GM12878 (cell line): ENCODE data around the gene DIPK1A. TPM values are rescaled to one million over a fixed set of nuclear protein-coding genes. Genes with fewer than 3 reads are reported as not detected.

Source experiments
- ATAC-seq: fragments of 200-7000 bp; cut with Tn5 transposase; 3 replicates; pipeline ENCODE4 v1.9.1; 2020; ENCODE audit warnings: mild to moderate bottlenecking, moderate library complexity
- BruUV-seq: library from RNA; stranded (reverse); fragments of 400-500 nt; replicated peaks from 2 replicates; lab custom pipeline; 2021; lab: Mats Ljungman, UMichigan
- CTCF ChIA-PET: fragments of 300-600 bp; sonication (Branson Sonifier 250); formaldehyde crosslinking; extraction: SDS; loops from one replicate; lab custom pipeline; 2021; ENCODE audit warnings: inconsistent platforms; lab: Yijun Ruan, JAX
- POLR2A ChIA-PET: fragments of 350-600 bp; formaldehyde crosslinking; extraction: SDS; loops from one replicate; lab custom pipeline; 2021; ENCODE audit warnings: inconsistent platforms; lab: Charles Lee
- RAD21 ChIA-PET: fragments of 300-600 bp; sonication (Branson Sonifier 250); formaldehyde crosslinking; loops from one replicate; lab custom pipeline; 2023; ENCODE audit warnings: antibody characterized with exemption; ENCODE audit not compliant: unreplicated experiment; lab: Charles Lee
- SMC1A ChIA-PET: fragments of 300-600 bp; sonication (Branson Sonifier 250); formaldehyde crosslinking; loops from one replicate; lab custom pipeline; 2023; ENCODE audit not compliant: unreplicated experiment, uncharacterized antibody; lab: Charles Lee
- DNase-seq: peaks from one replicate; pipeline ENCODE4 v3.0.0-alpha.2; 2011; ENCODE audit warnings: low read depth, low spot score
- FAIRE-seq: peaks from 3 replicates; lab custom pipeline; 2011; peaks lifted over from hg19 to GRCh38; lab: Jason Lieb, UNC
- H2AFZ ChIP-seq: 2 replicates; pipeline ENCODE4 v1.6.0; 2011; ENCODE audit warnings: low read depth, low read length, control low read depth; ENCODE audit not compliant: control insufficient read depth
- H3K27ac ChIP-seq: 2 replicates; pipeline ENCODE4 v1.5.1; 2011; ENCODE audit warnings: control low read depth; ENCODE audit not compliant: control insufficient read depth, insufficient read depth
- H3K27me3 ChIP-seq, 2 experiments: replicated peaks in 1 of 2; 2 replicates each; pipeline versions ENCODE4 v1.6.0 to v1.6.1; 2011; ENCODE audit warnings: low read length in 1 of 2; ENCODE audit not compliant: control insufficient read depth in 2 of 2, insufficient read depth in 2 of 2
- H3K36me3 ChIP-seq, 2 experiments: 2 replicates each; pipeline ENCODE4 v1.5.1; 2011; ENCODE audit warnings: low read length in 1 of 2; ENCODE audit not compliant: control insufficient read depth in 2 of 2, insufficient read depth in 2 of 2
- H3K4me1 ChIP-seq: 2 replicates; pipeline ENCODE4 v1.6.1; 2011; ENCODE audit warnings: mild to moderate bottlenecking, low read length, moderate library complexity, mixed read lengths; ENCODE audit not compliant: control insufficient read depth, insufficient read depth
- H3K4me2 ChIP-seq: 2 replicates; pipeline ENCODE4 v1.6.0; 2011; ENCODE audit warnings: control low read depth; ENCODE audit not compliant: control insufficient read depth, insufficient read depth
- H3K4me3 ChIP-seq: fragments of 200-600 bp; sonication (generic); 2 replicates; pipeline ENCODE4 v1.5.1; 2016
- H3K79me2 ChIP-seq: 2 replicates; pipeline ENCODE4 v1.6.0; 2011; ENCODE audit warnings: low read length; ENCODE audit not compliant: control insufficient read depth, insufficient read depth
- H3K9ac ChIP-seq: 2 replicates; pipeline ENCODE4 v1.8.0; 2011; ENCODE audit warnings: low read length, control low read depth, mixed read lengths; ENCODE audit not compliant: control insufficient read depth, insufficient read depth
- H3K9me3 ChIP-seq: replicated peaks from 3 replicates; pipeline ENCODE4 v1.5.1; 2011; ENCODE audit warnings: mild to moderate bottlenecking, low read length; ENCODE audit not compliant: control insufficient read depth, insufficient read depth
- H4K20me1 ChIP-seq: 2 replicates; pipeline ENCODE4 v1.6.0; 2011; ENCODE audit not compliant: control insufficient read depth, insufficient read depth
- CBFB ChIP-seq: IDR thresholded peaks from 2 replicates; pipeline ENCODE4 v1.6.1; 2016; ENCODE audit warnings: antibody characterized with exemption, low read depth
- CEBPB ChIP-seq, 2 experiments: fragments of 150-350 bp in 1 of 2; IDR thresholded peaks; 2 replicates each; pipeline ENCODE4 v1.6.1; 2012 to 2014; ENCODE audit warnings: low read depth in 2 of 2, low read length in 2 of 2, borderline replicate concordance in 1 of 2, inconsistent platforms in 1 of 2
- DPF2 ChIP-seq: fragments of 450-650 bp; IDR thresholded peaks from 2 replicates; pipeline ENCODE4 v1.6.1; 2017; ENCODE audit warnings: mild to moderate bottlenecking
- KAT2A ChIP-seq: conservative IDR thresholded peaks from 2 replicates; pipeline ENCODE4 v1.6.1; 2011; ENCODE audit warnings: low read depth, low read length; ENCODE audit not compliant: control insufficient read depth
- NFYB ChIP-seq: IDR thresholded peaks from 2 replicates; pipeline ENCODE4 v1.6.1; 2011; ENCODE audit warnings: low read depth, mild to moderate bottlenecking, low read length, improper control_type of control experiment, moderate library complexity; ENCODE audit not compliant: insufficient read depth
- PAX5 ChIP-seq: IDR thresholded peaks from 2 replicates; pipeline ENCODE4 v1.6.1; 2011; ENCODE audit warnings: low read depth, low read length, borderline replicate concordance
- RB1 ChIP-seq: fragments of 450-650 bp; formaldehyde crosslinking; IDR thresholded peaks from 2 replicates; pipeline ENCODE4 v1.6.1; 2017; ENCODE audit warnings: mild to moderate bottlenecking, borderline replicate concordance
- RCOR1 ChIP-seq: conservative IDR thresholded peaks from 2 replicates; pipeline ENCODE4 v1.6.1; 2012; ENCODE audit warnings: low read depth, low read length, improper control_type of control experiment
- RELA ChIP-seq: fragments of 450-650 bp; IDR thresholded peaks from 2 replicates; pipeline ENCODE4 v1.8.0; 2014; ENCODE audit warnings: borderline replicate concordance; ENCODE audit not compliant: partially characterized antibody
- SP1 ChIP-seq: IDR thresholded peaks from one replicate; pipeline ENCODE4 v1.6.1; 2011; ENCODE audit warnings: low read depth, low read length
- SPI1 ChIP-seq: IDR thresholded peaks from 2 replicates; pipeline ENCODE4 v1.6.1; 2011; ENCODE audit warnings: low read depth, mild to moderate bottlenecking, low read length, moderate library complexity, borderline replicate concordance; ENCODE audit not compliant: insufficient read depth
- TCF7 ChIP-seq: IDR thresholded peaks from 2 replicates; pipeline ENCODE4 v1.6.1; 2014; ENCODE audit warnings: antibody characterized with exemption, borderline replicate concordance
- YBX1 ChIP-seq: fragments of 450-650 bp; IDR thresholded peaks from 2 replicates; pipeline ENCODE4 v1.6.1; 2016; ENCODE audit warnings: antibody characterized with exemption
- WGBS: methylation state at CpG from one replicate; pipeline ENCODE4 v1.1.6; 2016; ENCODE audit warnings: low lambda C conversion rate; ENCODE audit not compliant: insufficient replicate concordance, insufficient coverage; ENCODE audit errors: missing lambda C conversion rate; 5-methylcytosine and 5-hydroxymethylcytosine counted together
- in situ Hi-C: fragments of 300-500 bp; cut with MboI; formaldehyde crosslinking; loops from 9 replicates; pipeline ENCODE4 v1.14.3; 2018; ENCODE audit warnings: mixed read lengths
- intact Hi-C: fragments of 100-400 bp; cut with micrococcal nuclease; formaldehyde crosslinking; loops from one replicate; pipeline ENCODE4 v1.14.2; 2022; ENCODE audit not compliant: unreplicated experiment
- polyA plus RNA-seq, 11 experiments: library from polyadenylated mRNA; depleted of rRNA in 4 of 11; unstranded in 6 of 11; stranded (reverse) in 5 of 11; fragments of >200 nt; fragmentation: Nextera tagmentation in 4 of 11; fragmentation: Illumina TruSeq in 1 of 11; extraction: Ambion mirVana in 4 of 11; extraction: Trizol in 1 of 11; gene quantifications; 1 replicate in 1 of 11; 2 replicates in 10 of 11; pipeline versions ENCODE4 v1.2.1 to v1.2.3, GENCODE V29; 2011 to 2016; ENCODE audit warnings: inconsistent platforms in 2 of 11, missing spikeins in 2 of 11, low read depth in 1 of 11
- total RNA-seq, 4 experiments: library from RNA; depleted of rRNA in 3 of 4; stranded (reverse); fragments of >200 nt in 3 of 4; fragmentation: Illumina TruSeq in 1 of 4; extraction: Trizol in 1 of 4; gene quantifications; 2 replicates each; pipeline versions ENCODE4 v1.2.1 to v1.2.3, GENCODE V29; 2013 to 2021
- TF ChIP-seq, protein P1 (sequence below): IDR thresholded peaks from 2 replicates; pipeline ENCODE4 v1.6.1; 2012; ENCODE audit warnings: mild to moderate bottlenecking, low read depth, low read length
- TF ChIP-seq, protein P2 (sequence below): fragments of 450-650 bp; IDR thresholded peaks from 2 replicates; pipeline ENCODE4 v1.6.1; 2017; ENCODE audit warnings: antibody characterized with exemption, mild to moderate bottlenecking, moderate library complexity
- TF ChIP-seq, protein P3 (sequence below): fragments of 450-650 bp; IDR thresholded peaks from 2 replicates; pipeline ENCODE4 v1.6.1; 2017; ENCODE audit warnings: borderline replicate concordance

The DIPK1A gene
- total and polyA plus RNA-seq, 10 of the 15 experiments (the other 5 are each of a cell fraction or from before 2014, with no cell fraction given), result 4.9 to 15.0 (median 9.7) TPM

DNA sequence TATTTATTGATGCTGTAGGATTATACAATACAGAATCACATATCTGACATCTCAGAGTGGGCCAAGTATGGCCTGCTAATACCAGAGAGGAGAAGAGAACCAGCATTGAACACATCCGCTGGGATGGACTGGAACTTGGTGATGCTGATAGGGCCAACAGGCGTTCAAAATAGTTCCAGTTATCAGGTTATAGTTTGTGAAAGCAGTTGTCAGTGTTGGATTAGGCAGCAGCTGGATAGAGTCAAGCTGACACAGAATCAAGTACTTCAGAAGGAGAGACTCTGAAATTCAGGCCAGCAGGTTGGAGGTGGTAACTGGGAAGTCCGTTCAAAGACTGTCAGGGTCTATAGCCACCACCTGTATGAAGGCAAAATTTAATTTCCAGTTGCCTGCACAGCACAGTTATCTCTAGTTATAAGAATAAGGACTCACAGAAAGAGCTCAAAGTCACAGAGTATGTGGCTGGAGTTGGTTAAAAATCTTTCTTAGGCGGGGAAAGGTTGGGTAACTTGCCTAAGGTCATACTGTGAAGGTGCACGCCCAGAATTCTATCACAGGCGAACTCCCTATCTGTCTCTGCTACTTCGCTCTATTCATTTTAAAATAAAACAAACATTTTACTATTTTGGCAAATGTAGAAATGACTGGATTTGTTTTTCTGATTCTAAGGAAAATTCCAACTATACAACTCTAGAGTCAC is 9.9 kb upstream of the DIPK1A start:
- DNase-seq, result no peak
- FAIRE-seq, result no peak
- no peaks in the 10 kb centered on the region for H3K27me3 ChIP-seq
- SMC1A ChIA-PET, result interaction anchor here (0.7 to 10.8 kb wide), 12 partner anchors 9 to 734 kb away, joined by 3 to 253 read pairs (median 4); partner anchors contain the start of genes DIPK1A and RPL5
- BruUV-seq, result no TSS peak
- no peak overlapping the region for H3K9ac ChIP-seq
- RAD21 ChIA-PET, result interaction anchor here (1.2 to 9.5 kb wide), 7 partner anchors 10 to 112 kb away, joined by 3 to 204 read pairs (median 5); partner anchors contain the start of gene DIPK1A
- H2AFZ ChIP-seq, result no peak overlapping the region
- peaks cover 47% of the 10 kb centered on the region for H3K4me1 ChIP-seq
- no peak overlapping the region for H3K4me3 ChIP-seq
- TF ChIP-seq DPF2 (no peak), CBFB (no peak), RELA (no peak), SPI1 (no peak), NFYB (no peak), KAT2A (no peak), RB1 (no peak), TCF7 (no peak), SP1 (no peak), YBX1 (no peak), PAX5 (no peak), CEBPB (IDR thresholded peaks at IDR 0.05; ENCODE audit: borderline replicate concordance in 1 of 2, low read depth in 2 of 2, low read length in 2 of 2) (no peak), RCOR1 (no peak)
- TF ChIP-seq, protein P1, sequence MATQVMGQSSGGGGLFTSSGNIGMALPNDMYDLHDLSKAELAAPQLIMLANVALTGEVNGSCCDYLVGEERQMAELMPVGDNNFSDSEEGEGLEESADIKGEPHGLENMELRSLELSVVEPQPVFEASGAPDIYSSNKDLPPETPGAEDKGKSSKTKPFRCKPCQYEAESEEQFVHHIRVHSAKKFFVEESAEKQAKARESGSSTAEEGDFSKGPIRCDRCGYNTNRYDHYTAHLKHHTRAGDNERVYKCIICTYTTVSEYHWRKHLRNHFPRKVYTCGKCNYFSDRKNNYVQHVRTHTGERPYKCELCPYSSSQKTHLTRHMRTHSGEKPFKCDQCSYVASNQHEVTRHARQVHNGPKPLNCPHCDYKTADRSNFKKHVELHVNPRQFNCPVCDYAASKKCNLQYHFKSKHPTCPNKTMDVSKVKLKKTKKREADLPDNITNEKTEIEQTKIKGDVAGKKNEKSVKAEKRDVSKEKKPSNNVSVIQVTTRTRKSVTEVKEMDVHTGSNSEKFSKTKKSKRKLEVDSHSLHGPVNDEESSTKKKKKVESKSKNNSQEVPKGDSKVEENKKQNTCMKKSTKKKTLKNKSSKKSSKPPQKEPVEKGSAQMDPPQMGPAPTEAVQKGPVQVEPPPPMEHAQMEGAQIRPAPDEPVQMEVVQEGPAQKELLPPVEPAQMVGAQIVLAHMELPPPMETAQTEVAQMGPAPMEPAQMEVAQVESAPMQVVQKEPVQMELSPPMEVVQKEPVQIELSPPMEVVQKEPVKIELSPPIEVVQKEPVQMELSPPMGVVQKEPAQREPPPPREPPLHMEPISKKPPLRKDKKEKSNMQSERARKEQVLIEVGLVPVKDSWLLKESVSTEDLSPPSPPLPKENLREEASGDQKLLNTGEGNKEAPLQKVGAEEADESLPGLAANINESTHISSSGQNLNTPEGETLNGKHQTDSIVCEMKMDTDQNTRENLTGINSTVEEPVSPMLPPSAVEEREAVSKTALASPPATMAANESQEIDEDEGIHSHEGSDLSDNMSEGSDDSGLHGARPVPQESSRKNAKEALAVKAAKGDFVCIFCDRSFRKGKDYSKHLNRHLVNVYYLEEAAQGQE, result no peak
- TF ChIP-seq, protein P2, sequence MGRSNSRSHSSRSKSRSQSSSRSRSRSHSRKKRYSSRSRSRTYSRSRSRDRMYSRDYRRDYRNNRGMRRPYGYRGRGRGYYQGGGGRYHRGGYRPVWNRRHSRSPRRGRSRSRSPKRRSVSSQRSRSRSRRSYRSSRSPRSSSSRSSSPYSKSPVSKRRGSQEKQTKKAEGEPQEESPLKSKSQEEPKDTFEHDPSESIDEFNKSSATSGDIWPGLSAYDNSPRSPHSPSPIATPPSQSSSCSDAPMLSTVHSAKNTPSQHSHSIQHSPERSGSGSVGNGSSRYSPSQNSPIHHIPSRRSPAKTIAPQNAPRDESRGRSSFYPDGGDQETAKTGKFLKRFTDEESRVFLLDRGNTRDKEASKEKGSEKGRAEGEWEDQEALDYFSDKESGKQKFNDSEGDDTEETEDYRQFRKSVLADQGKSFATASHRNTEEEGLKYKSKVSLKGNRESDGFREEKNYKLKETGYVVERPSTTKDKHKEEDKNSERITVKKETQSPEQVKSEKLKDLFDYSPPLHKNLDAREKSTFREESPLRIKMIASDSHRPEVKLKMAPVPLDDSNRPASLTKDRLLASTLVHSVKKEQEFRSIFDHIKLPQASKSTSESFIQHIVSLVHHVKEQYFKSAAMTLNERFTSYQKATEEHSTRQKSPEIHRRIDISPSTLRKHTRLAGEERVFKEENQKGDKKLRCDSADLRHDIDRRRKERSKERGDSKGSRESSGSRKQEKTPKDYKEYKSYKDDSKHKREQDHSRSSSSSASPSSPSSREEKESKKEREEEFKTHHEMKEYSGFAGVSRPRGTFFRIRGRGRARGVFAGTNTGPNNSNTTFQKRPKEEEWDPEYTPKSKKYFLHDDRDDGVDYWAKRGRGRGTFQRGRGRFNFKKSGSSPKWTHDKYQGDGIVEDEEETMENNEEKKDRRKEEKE, result no peak
- TF ChIP-seq, protein P3, sequence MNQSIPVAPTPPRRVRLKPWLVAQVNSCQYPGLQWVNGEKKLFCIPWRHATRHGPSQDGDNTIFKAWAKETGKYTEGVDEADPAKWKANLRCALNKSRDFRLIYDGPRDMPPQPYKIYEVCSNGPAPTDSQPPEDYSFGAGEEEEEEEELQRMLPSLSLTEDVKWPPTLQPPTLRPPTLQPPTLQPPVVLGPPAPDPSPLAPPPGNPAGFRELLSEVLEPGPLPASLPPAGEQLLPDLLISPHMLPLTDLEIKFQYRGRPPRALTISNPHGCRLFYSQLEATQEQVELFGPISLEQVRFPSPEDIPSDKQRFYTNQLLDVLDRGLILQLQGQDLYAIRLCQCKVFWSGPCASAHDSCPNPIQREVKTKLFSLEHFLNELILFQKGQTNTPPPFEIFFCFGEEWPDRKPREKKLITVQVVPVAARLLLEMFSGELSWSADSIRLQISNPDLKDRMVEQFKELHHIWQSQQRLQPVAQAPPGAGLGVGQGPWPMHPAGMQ, result no peak
- no peak overlapping the region for H3K4me2 ChIP-seq
- intact Hi-C loops, result no loop called here
- no peaks in the 10 kb centered on the region for H3K9me3 ChIP-seq
- in situ Hi-C loops, result no loop called here
- WGBS, result over 99% methylated on average over 7 of the region's 7 CpGs
- H4K20me1 ChIP-seq, result no peaks in the 10 kb centered on the region
- H3K36me3 ChIP-seq, result no peaks in the 10 kb centered on the region
- CTCF ChIA-PET, result interaction anchor here (0.8 to 8.4 kb wide), 10 partner anchors 9 to 140 kb away, joined by 3 to 304 read pairs (median 6); partner anchors contain the start of genes DIPK1A and RPL5
- no peaks in the 10 kb centered on the region for H3K79me2 ChIP-seq
- no peak for ATAC-seq
- POLR2A ChIA-PET, result interaction anchor here (0.6 to 7.3 kb wide), 5 partner anchors 9 to 27 kb away, joined by 3 to 103 read pairs (median 4); partner anchors contain the start of gene DIPK1A
- H3K27ac ChIP-seq, result no peak overlapping the region
